Measurements from ENCODE around the gene DNAJB7.
"Not testable (repeated sequence)": the region's sequence is repeated elsewhere in the genome, so short reads cannot be mapped to it uniquely, and the experiment has no call there.

The DNAJB7 gene

GRCh38 chr22:40862013-40862412, at the start of gene DNAJB7:
Gene DNAJB7, minus strand, starts transcription at chr22:40862113. Its CDS starts 119 bp downstream, at chr22:40861994.
- no peak for DNase-seq

DNA sequence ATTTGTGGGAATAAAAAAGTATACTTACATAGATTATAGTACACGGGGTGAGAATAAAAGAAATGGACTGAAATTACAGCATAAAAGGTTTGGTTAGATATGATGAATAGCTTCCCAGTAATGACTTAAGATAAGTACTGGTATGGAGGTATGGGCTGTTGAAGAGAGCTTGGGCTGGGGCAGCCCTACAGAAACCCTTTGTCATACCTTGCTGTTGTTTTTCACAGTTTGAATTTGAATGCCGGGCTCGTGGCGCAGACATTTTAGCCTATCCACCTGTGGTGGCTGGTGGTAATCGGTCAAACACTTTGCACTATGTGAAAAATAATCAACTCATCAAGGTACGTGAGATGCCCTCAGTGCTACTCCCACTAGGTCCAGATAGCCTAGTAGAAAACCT, 47.0 kb upstream of the DNAJB7 start:
- no peak for DNase-seq

GRCh38 chr22:40904101-40904500, 42.2 kb upstream of the DNAJB7 start:
- no peak for DNase-seq

- DNase-seq: peak; percentile 68
Measured at GRCh38 chr22:40898850-40899357, 37.0 kb upstream of the DNAJB7 start.

- no peak for DNase-seq
Measured at GRCh38 chr22:40894417-40894816, 32.5 kb upstream of the DNAJB7 start.

DNA sequence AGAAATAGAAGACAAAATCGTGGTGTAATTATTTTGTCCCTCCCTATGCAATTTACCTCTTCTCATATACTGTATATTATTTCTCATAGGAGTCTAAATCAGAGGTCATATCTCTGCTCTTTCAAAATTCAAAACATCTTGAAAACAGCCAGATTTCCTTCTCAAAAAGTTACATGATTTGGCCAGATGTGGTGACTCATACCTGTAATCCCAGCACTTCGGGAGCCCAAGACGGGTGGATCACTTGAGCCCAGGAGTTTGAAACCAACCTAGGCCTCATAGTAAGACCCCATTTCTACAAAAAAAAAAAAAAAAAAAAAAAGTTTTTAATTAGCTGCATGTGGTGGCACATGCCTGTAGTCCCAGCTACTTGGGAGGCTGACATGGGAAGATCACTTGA, 29.0 kb upstream of the DNAJB7 start:
- DNase-seq: no peak

DNA sequence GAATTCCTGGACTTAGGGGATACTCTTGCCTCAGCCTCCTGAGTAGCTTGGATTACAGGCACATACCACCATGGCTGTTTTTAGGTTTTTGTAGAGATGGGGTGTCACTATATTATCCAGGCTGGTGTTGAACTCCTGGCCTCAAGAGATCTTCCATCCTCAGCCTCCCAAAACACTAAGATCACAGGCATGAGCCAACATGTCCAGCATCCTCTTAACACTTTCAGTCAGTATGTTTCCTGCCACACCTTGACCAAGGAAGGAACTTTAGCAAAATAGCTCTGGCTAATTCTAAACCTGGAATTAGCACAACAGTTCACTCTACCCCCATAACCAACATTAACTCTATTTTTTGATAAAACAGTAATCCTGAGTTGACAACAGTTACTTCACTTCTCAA, 27.2 kb upstream of the DNAJB7 start:
- DNase-seq: no peak

GRCh38 chr22:40878922-40879321, 17.0 kb upstream of the DNAJB7 start:
- no peak for DNase-seq

GRCh38 chr22:40877488-40877887, 15.6 kb upstream of the DNAJB7 start:
- no peak for DNase-seq

DNA sequence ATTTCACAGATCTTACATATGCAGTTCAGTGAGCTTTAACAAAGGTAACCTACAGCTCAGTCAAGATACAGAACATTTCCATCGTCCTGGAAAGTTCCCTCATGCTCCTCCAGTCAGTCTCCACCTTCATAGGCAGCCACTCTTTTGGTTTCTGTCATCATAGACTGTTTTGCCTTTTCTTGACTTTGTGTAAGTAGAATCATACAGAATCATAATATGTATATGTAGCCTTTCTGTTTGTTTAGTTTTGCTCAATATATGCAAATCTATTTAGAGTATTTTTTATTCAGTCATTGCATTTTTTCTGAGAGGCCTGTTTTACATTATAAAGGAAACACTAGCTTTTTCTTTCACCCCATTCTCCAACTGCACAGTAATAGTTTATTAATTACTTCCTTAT, 15.0 kb upstream of the DNAJB7 start:
- no peak for DNase-seq

DNA sequence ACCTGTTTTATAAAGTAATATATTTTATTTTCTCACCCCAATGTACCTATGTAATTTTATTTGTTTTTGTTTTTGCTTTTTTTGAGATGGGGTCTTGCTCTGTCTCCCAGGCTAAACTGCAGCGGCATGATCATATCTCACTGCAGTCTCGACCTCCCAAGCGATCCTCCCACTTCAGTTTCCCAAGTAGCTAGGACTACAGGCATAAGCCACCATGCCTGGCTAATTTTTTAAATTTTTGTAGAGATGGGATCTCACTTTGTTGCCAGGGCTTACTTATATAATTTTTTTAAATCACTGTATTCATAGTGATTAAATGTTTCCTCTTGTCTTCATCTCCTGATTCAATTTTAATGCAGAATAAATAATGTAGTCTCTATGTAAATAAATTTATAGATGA, 13.2 kb upstream of the DNAJB7 start:
- DNase-seq: no peak

DNA sequence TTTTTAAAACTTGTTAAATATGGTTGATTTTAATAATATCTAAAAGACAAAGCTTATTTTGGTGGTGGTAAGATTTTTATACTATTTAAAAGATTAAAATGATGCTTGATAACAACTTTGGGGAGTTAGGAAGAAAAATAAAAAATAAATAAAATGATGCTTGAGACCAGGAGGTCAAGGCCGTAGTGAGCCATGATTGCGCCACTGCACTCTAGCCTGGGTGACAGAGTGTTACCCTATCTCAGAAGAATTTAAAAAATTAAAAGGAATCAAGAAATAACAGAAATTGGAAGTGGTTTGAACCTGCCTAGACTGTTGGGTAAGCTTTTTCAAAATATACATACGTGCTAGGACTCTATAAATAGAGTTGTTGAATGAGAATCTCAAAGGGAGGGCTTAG, 12.1 kb upstream of the DNAJB7 start:
- no peak for DNase-seq

- DNase-seq: not testable (repeated sequence)
Measured at GRCh38 chr22:40868379-40868778, 6.5 kb upstream of the DNAJB7 start.

DNA sequence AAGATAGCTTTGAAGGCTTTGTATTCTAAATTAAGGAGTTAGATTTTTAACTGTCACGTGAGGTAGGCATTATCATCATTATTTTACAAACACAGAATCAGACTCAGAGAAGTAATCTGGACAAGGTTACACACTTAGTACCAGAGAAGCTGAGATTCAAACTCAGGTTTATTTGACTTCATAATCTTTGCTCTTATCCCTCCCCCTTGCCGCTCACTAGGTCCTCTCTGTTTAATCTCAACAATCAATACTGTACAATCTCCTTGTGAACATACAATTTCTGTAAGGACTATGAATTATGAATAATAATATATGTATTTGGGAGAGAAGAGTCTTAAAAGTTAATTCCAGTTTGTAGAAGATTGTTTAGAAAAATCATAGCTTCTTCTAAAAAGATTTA, 5.2 kb upstream of the DNAJB7 start:
- DNase-seq: no peak

- DNase-seq: no peak
Measured at GRCh38 chr22:40862537-40862936, 624 bp upstream of the DNAJB7 start.

GRCh38 chr22:40857309-40857855, 4.5 kb downstream of the DNAJB7 start:
- no peak for DNase-seq

DNA sequence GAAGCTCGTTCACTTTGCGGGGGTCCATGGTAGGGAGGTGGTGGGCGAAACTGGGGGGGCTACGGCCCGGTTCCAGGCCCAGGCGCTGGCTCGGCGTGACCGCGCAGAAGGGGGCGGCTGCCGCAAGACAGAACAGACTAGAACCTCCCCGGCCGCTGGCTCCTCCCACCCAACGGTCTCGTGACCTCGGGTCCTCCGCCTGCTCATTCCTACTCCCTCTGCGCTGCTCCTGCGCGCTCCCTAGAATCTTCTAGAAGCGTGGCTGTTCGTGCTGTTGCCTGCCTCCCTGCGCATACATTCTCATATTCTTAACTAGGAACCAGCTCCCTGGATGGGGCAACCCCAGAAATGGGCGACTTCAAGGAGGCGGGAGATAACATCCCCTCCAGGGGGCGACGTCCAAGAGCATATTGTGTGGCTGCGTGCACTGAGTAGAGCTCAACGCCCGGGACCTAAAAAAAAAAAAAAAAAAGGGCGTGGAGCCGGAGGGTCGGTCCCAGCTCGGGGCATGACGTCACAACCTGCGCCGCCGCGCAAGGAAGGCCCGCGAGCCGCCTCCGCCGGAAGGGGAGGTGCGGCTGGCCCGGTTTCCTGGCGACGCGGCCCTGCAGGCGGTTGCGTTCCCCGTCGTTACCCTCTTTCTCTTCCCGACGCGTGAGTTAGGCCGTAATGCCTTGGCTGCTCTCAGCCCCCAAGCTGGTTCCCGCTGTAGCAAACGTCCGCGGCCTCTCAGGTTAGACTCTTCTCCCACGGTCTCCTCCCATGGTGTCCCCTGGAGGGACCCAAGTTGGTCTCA, 5.2 kb downstream of the DNAJB7 start, which contains the start of the genes ST13 and XPNPEP3:
Gene ST13, minus strand, starts transcription at position 127 of the 796 bp plus-strand sequence. Its CDS starts 99 bp downstream, at position 28.
Gene XPNPEP3, plus strand, starts transcription at position 636 of the 796 bp plus-strand sequence. Its CDS starts 34 bp downstream, at position 670.
- DNase-seq: peak; percentile 97

DNA sequence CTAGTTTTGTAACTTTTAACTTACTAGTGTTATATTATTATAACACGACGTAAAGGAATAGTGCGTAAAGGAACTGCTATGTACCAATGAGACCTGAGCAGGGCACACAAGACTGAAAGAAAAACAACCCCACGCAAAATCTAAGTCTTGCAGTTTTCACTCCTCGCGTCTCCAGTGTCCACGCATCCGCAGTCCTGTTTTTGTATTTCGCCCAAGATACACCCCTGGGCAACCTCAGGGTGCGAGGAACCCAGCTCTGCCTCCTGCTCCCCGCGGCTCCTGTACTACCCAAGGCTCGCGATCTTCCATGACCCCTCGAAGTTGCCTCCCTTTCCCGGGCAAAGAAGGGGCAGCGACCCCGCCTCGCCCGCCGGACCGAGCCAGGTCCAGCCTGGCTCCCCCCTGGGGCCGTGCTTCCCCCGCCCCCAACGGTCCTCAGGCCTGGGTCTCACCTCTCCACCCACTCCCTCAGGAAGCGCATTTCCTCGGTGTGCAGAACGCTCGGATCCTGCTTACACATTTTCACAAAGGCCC, 5.9 kb downstream of the DNAJB7 start:
- DNase-seq: peak; percentile 27

DNA sequence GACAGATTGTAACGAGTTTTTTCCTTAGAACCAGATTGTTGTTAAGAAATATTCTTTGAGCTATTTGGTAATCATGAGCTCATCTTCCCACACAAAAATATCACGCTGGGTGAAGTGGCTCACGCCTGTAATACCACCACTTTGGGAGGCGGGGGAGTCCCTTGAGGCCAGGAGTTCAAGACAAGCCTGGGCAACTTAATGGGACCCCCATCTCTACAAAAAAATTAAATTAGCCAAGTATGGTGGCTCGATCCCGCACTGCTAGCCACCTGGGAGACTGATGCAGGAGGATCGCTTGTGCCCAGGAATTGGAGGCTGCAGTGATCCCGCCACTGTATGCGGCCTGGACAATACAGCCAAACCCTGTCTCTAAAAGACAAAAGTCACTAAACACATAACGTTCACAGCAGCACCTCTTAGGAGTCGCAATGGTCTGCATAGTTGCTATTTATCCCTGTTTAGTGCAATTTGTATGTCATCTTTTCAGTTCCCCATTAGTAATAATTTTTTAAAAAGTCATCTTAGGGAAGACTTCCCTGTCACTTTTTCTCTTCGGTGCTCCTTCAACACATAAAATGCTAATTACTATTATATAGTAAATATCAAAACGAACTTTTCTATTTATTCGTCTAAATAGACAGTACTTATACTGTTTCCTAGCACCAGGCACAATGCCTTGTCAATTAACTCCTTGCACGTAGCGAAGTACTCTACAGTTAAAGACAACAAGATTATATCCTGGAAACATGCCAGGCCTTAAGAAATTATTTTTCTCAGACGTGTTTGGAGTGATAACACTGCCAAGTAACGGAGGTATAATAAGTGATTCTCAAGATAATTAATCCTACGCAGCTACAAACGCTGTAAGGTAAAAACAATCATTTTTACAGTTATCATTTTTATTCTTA, 6.6 kb downstream of the DNAJB7 start:
- DNase-seq: peak; percentile 15

- DNase-seq: peak; percentile 7
Measured at GRCh38 chr22:40853961-40854360, 8.0 kb downstream of the DNAJB7 start.

GRCh38 chr22:40853333-40853732, 8.6 kb downstream of the DNAJB7 start:
- no peak for DNase-seq

GRCh38 chr22:40845816-40846215, 16.1 kb downstream of the DNAJB7 start:
- not testable (repeated sequence) for DNase-seq

- no peak for DNase-seq
Measured at GRCh38 chr22:40844951-40845350, 17.0 kb downstream of the DNAJB7 start.
